ENCODE measurements around the gene VSTM5.
"Not testable (repeated sequence)": the region's sequence is repeated elsewhere in the genome, so short reads cannot be mapped to it uniquely, and the experiment has no call there.

The VSTM5 gene
- 0 to 0.06 (median 0) reads per million in 9 experiments for total RNA-seq

DNA sequence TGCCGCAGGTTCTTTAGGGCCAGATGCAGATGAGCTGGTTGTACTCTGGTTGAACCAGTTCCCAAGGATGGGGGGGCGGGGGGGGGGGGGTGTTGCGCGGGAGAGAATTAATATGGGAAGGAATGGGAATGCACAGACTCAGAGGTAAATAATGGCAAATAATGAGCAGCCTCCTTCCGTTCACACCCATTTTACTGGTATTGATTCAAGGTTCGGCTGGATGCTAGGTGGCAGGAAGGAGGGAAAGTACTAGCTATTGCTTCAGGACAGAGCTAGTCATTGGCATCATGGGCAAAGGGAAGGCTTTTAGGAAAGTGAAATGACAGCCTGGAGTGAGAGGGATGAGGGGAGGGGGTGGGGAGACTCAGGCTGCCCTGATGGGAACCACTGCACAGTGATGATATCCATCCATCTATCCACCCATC is at the start of gene VSTM5:
Gene VSTM5, minus strand, starts transcription at position 25 of the 425 bp plus-strand sequence. CDS start 116 bp downstream, outside the sequence.
- Mint-ChIP-seq H3K9me3 (no peaks in the 10 kb centered on the region), H3K27me3 (peaks cover 24 to 81% of the 10 kb centered on the region in 2 donors), H3K27ac (no peak within 1 kb of the TSS), H3K4me3 (peak within 1 kb of the TSS in 1 of 2 donors; percentile 38), H3K4me1 (ENCODE audit: low read depth in 2 of 2) (peaks cover 0 to 6% of the 10 kb centered on the region in 2 donors), H3K36me3 (ENCODE audit: insufficient read depth) (no peaks in the 10 kb centered on the region)
- no peak for DNase-seq
- no peak for ATAC-seq (replicated peaks)

- H3K27ac Mint-ChIP-seq = no peak overlapping the region
- no peak overlapping the region for H3K4me3 Mint-ChIP-seq
- H3K36me3 Mint-ChIP-seq (ENCODE audit: insufficient read depth) = no peaks in the 10 kb centered on the region
- peak; percentile 47 for ATAC-seq (replicated peaks)
- no peaks in the 10 kb centered on the region for H3K9me3 Mint-ChIP-seq
- H3K4me1 Mint-ChIP-seq (ENCODE audit: low read depth in 2 of 2) = no peaks in the 10 kb centered on the region
- H3K27me3 Mint-ChIP-seq = peaks cover 50 to 77% of the 10 kb centered on the region in 2 donors
- DNase-seq = peak in 2 of 3 experiments; percentile 1 to 2
Observed at GRCh38 chr11:93895106-93895862, 44.9 kb upstream of the VSTM5 start.

DNA sequence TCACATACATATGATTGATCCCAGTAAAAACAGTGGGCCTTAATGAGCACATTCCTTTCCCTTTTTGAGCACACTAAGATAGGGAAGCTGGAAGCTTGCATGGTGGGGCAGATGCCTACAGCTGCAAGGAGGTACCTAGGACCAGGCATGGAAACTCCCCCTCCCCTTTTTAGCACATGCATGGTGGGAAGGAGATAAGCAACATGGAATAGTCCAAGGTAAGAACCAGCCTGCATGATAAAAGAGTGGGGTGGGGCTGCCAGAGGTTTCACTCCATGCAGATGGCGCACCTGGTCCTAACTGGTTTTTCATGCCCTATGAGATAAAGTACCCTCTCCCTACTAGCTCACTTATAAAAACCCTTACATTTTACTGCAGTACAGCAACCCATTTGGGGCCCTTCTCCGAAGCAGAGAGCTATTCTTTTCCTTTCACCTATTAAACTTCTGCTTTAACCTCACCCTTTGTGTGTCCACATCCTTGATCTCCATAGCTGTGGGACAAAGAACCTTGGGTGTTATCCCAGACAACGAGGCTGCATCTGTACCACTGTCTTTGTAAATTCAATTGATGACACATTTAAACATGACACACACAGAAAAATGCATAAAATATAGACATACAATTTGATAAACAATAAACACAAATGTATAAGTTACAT is 40.1 kb upstream of the VSTM5 start:
- ATAC-seq (replicated peaks) = no peak
- Mint-ChIP-seq H3K9me3 (no peaks in the 10 kb centered on the region), H3K36me3 (ENCODE audit: insufficient read depth) (no peaks in the 10 kb centered on the region), H3K27ac (no peak overlapping the region), H3K4me3 (no peak overlapping the region), H3K27me3 (peaks cover 40 to 49% of the 10 kb centered on the region in 2 donors), H3K4me1 (ENCODE audit: low read depth in 2 of 2) (no peaks in the 10 kb centered on the region)
- DNase-seq = no peak

DNA sequence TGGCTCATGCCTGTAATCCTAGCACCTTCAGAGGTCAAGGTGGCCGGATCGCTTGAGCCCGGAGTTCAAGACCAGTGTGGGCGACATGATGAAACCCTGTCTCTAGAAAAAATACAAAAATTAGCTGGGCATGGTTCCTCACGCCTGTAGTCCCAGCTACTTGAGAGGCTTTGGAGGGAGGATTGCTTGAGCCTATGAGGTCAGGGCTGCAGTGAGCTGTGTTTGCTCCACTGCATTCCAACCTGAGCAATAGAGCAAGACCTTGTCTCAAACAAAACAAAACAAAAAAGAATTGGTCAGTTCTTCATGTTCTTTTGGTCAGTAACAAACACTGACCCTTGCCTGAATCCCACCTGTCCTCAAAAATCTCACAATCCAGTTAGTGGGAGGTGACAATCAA is 36.7 kb upstream of the VSTM5 start:
- H3K27me3 Mint-ChIP-seq = peaks cover 26% of the 10 kb centered on the region in 2 donors
- no peaks in the 10 kb centered on the region for H3K4me1 Mint-ChIP-seq (ENCODE audit: low read depth in 2 of 2)
- H3K27ac Mint-ChIP-seq = no peak overlapping the region
- ATAC-seq (replicated peaks) (no peak), DNase-seq (no peak)
- H3K36me3 Mint-ChIP-seq (ENCODE audit: insufficient read depth) = no peaks in the 10 kb centered on the region
- H3K4me3 Mint-ChIP-seq = no peak overlapping the region
- peaks cover 0 to 5% of the 10 kb centered on the region in 2 donors for H3K9me3 Mint-ChIP-seq

DNA sequence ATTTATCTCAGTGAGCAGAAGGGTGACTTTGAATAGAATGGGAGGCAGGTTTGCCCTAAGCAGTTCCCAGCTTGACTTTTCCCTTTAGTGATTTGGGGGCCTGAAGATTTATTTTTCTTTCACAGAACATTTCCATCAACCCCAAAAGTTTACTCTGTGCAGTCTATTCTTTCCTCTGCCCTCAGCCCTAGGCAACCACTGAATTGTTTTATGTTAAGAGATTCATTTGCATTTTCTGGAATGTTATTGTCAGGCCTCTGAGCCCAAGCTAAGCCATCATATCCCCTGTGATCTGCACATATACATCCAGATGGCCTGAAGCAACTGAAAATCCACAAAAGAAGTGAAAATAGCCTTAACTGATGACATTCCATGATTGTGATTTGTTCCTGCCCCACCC is 28.7 kb upstream of the VSTM5 start:
- not testable (repeated sequence) for H3K4me1 Mint-ChIP-seq (ENCODE audit: low read depth in 2 of 2); DNase-seq; ATAC-seq (replicated peaks); H3K4me3 Mint-ChIP-seq; H3K27ac Mint-ChIP-seq; H3K36me3 Mint-ChIP-seq (ENCODE audit: insufficient read depth); H3K9me3 Mint-ChIP-seq
- peaks cover 4 to 17% of the 10 kb centered on the region in 2 donors for H3K27me3 Mint-ChIP-seq

- DNase-seq (no peak), ATAC-seq (replicated peaks) (no peak)
- no peaks in the 10 kb centered on the region for H3K4me1 Mint-ChIP-seq (ENCODE audit: low read depth in 2 of 2)
- no peak overlapping the region for H3K4me3 Mint-ChIP-seq
- H3K36me3 Mint-ChIP-seq (ENCODE audit: insufficient read depth) = no peaks in the 10 kb centered on the region
- H3K27me3 Mint-ChIP-seq = peaks cover 0 to 17% of the 10 kb centered on the region in 2 donors
- no peak overlapping the region for H3K27ac Mint-ChIP-seq
- no peaks in the 10 kb centered on the region for H3K9me3 Mint-ChIP-seq
Observed at GRCh38 chr11:93875637-93876036, 25.2 kb upstream of the VSTM5 start.

DNA sequence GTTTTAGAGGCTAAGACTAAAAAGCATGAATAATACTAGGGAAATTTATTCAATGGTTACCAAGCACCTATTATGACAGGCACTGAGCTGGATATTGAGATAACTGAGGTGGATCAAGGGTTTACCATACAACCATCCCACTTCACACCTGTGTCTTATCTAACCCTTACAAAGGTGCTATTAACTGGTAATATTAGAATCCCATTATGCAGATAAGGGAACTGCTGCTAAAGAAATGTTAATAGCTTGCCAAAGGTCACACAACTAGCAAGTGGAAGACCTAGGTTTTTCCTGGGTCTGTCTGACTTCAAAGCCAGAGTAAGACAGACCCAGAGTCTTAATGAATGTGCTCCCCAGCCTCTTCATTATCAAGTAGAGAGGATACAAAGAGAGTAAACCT is 21.1 kb upstream of the VSTM5 start:
- no peak overlapping the region for H3K27ac Mint-ChIP-seq
- no peaks in the 10 kb centered on the region for H3K36me3 Mint-ChIP-seq (ENCODE audit: insufficient read depth)
- H3K27me3 Mint-ChIP-seq = no peaks in the 10 kb centered on the region
- no peaks in the 10 kb centered on the region for H3K9me3 Mint-ChIP-seq
- no peak for ATAC-seq (replicated peaks)
- no peak overlapping the region for H3K4me3 Mint-ChIP-seq
- DNase-seq = no peak
- no peaks in the 10 kb centered on the region for H3K4me1 Mint-ChIP-seq (ENCODE audit: low read depth in 2 of 2)

- Mint-ChIP-seq H3K27me3 (no peaks in the 10 kb centered on the region), H3K4me3 (no peak overlapping the region), H3K9me3 (no peaks in the 10 kb centered on the region), H3K4me1 (ENCODE audit: low read depth in 2 of 2) (no peaks in the 10 kb centered on the region), H3K27ac (no peak overlapping the region), H3K36me3 (ENCODE audit: insufficient read depth) (no peaks in the 10 kb centered on the region)
- ATAC-seq (replicated peaks) (no peak), DNase-seq (no peak)
Observed at GRCh38 chr11:93870616-93871015, 20.2 kb upstream of the VSTM5 start.

DNA sequence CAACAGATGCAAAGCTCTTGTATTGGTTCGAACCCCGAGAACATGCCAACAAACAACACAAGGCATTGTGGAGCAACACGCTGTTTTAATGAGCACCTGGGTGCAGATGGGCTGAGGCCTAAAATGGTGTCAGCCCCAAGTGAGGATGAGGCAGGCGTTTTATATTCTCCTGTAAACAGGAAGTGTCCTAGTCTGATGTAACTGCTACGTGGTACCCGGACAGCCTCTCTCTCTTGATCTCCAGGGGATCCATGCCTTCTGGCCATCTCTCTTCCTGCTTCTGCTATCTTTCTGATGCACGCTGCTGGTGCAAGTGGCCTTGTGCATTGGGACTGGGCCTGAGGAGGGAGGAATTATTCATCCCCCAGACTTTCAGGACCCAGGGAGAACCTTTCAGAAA is 19.4 kb upstream of the VSTM5 start:
- no peaks in the 10 kb centered on the region for H3K27me3 Mint-ChIP-seq
- H3K36me3 Mint-ChIP-seq (ENCODE audit: insufficient read depth) = no peaks in the 10 kb centered on the region
- DNase-seq (no peak), ATAC-seq (replicated peaks) (no peak)
- no peaks in the 10 kb centered on the region for H3K4me1 Mint-ChIP-seq (ENCODE audit: low read depth in 2 of 2)
- H3K9me3 Mint-ChIP-seq = no peaks in the 10 kb centered on the region
- H3K27ac Mint-ChIP-seq = no peak overlapping the region
- no peak overlapping the region for H3K4me3 Mint-ChIP-seq

DNA sequence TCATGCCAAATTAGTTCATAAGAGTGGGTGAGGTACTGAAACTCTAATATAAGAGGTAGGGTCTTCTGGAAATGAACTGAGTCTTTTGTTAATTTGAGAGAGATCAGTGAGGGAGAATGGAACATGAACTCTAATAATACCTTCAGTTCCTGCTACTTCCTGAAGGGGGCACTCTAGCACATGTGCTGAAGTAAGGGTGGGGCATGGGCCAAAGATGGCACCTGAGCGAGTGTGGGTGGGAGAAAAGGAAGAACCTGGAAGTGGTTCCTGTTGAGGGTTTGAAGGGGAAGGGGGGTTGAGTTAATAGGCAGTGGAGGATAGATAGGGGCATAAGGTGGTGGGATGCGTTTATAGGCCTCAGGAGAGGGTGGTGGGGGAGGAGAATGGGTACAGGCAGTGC is 18.0 kb upstream of the VSTM5 start:
- H3K9me3 Mint-ChIP-seq; H3K36me3 Mint-ChIP-seq (ENCODE audit: insufficient read depth); ATAC-seq (replicated peaks); DNase-seq; H3K27me3 Mint-ChIP-seq; H3K27ac Mint-ChIP-seq; H3K4me3 Mint-ChIP-seq; H3K4me1 Mint-ChIP-seq (ENCODE audit: low read depth in 2 of 2): not testable (repeated sequence)

- no peak for ATAC-seq (replicated peaks)
- no peak overlapping the region for H3K27ac Mint-ChIP-seq
- no peak for DNase-seq
- H3K27me3 Mint-ChIP-seq = peaks cover under 1 to 8% of the 10 kb centered on the region in 2 donors
- no peaks in the 10 kb centered on the region for H3K9me3 Mint-ChIP-seq
- no peaks in the 10 kb centered on the region for H3K4me1 Mint-ChIP-seq (ENCODE audit: low read depth in 2 of 2)
- H3K4me3 Mint-ChIP-seq = no peak overlapping the region
- H3K36me3 Mint-ChIP-seq (ENCODE audit: insufficient read depth) = no peaks in the 10 kb centered on the region
Observed at GRCh38 chr11:93861808-93862207, 11.4 kb upstream of the VSTM5 start.

DNA sequence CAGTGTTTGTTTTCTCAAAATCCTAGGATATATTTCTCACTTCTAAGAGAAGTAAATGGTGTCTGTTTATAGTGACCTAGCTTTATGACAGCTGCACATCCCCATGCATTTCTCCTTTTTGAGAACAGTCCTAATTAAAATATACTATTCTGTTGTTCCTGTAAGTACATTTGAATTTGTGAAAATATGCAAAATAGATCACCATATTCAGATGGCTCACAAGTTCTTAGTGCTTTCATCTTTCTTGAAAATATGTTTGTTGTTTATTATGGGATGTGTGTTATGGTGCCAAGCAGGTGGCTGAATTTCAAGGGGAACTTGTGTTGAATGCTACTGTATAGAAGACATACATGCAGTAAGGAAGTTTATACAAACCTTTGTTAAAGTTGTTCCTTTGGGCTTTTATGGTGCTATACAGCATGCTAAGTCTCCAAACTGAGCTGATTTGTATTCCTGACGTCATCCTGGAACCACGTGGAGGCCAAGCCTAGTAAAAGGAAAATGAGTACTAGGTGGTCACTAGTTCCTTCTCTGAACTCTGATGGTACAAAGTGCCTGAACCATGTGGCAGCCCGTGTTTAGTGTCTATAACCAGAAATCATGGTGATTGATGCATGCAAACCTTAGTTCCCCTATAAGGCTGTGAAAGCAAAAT is 7.8 kb upstream of the VSTM5 start:
- ATAC-seq (replicated peaks) = no peak
- Mint-ChIP-seq H3K36me3 (ENCODE audit: insufficient read depth) (no peaks in the 10 kb centered on the region), H3K4me1 (ENCODE audit: low read depth in 2 of 2) (no peaks in the 10 kb centered on the region), H3K4me3 (no peak overlapping the region), H3K27ac (no peak overlapping the region), H3K9me3 (no peaks in the 10 kb centered on the region), H3K27me3 (peaks cover 16 to 18% of the 10 kb centered on the region in 2 donors)
- no peak for DNase-seq

DNA sequence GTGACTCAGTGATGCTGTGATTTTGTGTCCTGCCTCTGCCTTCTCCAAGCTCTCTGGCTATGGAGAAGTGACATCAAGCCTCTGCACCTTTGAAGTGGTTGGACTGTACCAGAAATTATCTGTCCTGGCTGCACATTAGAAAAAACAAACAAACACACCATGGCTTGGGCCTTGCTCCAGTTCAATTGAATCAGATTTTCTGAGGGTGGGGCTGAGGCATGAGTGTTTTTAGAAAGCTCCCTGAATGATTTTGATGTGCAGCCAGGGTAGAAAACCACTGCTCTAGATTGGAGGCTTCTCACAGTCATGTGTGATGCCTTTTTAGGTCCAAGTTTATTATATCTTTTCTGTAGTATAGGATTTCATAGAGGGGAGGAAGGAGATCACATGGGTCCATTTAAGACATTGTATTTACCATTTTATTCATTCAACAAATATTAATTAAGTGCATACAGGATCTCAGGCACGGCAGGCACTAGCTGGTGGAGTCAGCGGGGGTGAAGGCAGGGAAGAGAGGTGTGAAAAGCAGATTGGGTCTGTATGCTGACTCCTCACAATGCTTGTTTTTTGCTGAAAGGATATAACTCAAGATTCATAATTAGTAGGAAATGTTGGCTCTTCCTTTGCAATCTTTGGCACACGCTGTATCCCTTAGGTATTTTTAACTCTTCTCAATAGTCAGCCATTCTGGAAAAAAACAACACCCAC is 7.1 kb upstream of the VSTM5 start:
- Mint-ChIP-seq H3K9me3 (no peaks in the 10 kb centered on the region), H3K4me3 (no peak overlapping the region), H3K27me3 (peaks cover 12 to 25% of the 10 kb centered on the region in 2 donors), H3K27ac (no peak overlapping the region), H3K4me1 (ENCODE audit: low read depth in 2 of 2) (no peaks in the 10 kb centered on the region), H3K36me3 (ENCODE audit: insufficient read depth) (no peaks in the 10 kb centered on the region)
- DNase-seq (no peak), ATAC-seq (replicated peaks) (no peak)
